ENCODE measurements around the gene CHIC2. TPM values are rescaled to one million over a fixed set of nuclear protein-coding genes. Genes with fewer than 3 reads are reported as not detected.

The CHIC2 gene
- total RNA-seq, 1 experiment from 2014 or later: 11.0 TPM

DNA sequence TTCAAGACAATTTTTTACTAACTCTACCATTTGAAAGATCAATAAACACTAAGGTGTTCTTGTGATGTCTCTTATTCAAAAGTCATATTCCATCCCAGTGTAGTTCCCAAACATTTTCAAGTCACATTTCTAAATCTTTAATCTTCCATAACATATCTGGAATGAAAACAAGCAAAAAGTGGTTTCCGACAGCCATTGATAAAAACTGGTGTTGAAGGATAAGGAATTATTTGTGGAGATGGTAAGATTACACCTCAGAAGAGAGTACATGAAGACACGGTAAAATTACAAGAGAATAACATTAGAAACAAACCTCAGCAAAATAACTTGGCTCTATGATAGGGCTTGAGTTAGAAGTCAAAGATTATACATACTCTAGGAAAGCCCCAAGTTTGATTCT, 4.3 kb downstream of the CHIC2 start:
- no peaks in the 10 kb centered on the region for H3K9me3 Mint-ChIP-seq
- H3K36me3 Mint-ChIP-seq: no peaks in the 10 kb centered on the region
- H3K27ac Mint-ChIP-seq: peak overlapping the region; percentile 17
- no peak overlapping the region for H3K4me3 Mint-ChIP-seq
- CTCF ChIA-PET: no interaction called here
- ATAC-seq (no peak), DNase-seq (ENCODE audit: low spot score) (no peak)
- TF ChIP-seq, protein P1, sequence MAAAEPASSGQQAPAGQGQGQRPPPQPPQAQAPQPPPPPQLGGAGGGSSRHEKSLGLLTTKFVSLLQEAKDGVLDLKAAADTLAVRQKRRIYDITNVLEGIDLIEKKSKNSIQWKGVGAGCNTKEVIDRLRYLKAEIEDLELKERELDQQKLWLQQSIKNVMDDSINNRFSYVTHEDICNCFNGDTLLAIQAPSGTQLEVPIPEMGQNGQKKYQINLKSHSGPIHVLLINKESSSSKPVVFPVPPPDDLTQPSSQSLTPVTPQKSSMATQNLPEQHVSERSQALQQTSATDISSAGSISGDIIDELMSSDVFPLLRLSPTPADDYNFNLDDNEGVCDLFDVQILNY (CRISPR knock-in tag; IDR thresholded peaks at IDR 0.05): no peak
- no peak for TF ChIP-seq SOX15 (CRISPR knock-in tag; IDR thresholded peaks at IDR 0.05)
- TF ChIP-seq, protein P2, sequence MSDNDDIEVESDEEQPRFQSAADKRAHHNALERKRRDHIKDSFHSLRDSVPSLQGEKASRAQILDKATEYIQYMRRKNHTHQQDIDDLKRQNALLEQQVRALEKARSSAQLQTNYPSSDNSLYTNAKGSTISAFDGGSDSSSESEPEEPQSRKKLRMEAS (CRISPR knock-in tag; IDR thresholded peaks at IDR 0.05): no peak
- no peak for TF ChIP-seq FOXP1 (CRISPR knock-in tag; IDR thresholded peaks at IDR 0.05; ENCODE audit: borderline replicate concordance)
- no peak for TF ChIP-seq ZNF396 (CRISPR knock-in tag; IDR thresholded peaks at IDR 0.05; ENCODE audit: borderline replicate concordance)
- TF ChIP-seq ELF4 (CRISPR knock-in tag; IDR thresholded peaks at IDR 0.05; ENCODE audit: low read depth): no peak
- no peak for TF ChIP-seq IRF2 (CRISPR knock-in tag; IDR thresholded peaks at IDR 0.05; ENCODE audit: borderline replicate concordance, low read depth)
- no peaks in the 10 kb centered on the region; the same call in 1 of the 2 replicates for H3K27me3 Mint-ChIP-seq (ENCODE audit: low read depth)
- POLR2A ChIA-PET: no interaction called here
- peaks cover 42% of the 10 kb centered on the region for H3K4me1 Mint-ChIP-seq

DNA sequence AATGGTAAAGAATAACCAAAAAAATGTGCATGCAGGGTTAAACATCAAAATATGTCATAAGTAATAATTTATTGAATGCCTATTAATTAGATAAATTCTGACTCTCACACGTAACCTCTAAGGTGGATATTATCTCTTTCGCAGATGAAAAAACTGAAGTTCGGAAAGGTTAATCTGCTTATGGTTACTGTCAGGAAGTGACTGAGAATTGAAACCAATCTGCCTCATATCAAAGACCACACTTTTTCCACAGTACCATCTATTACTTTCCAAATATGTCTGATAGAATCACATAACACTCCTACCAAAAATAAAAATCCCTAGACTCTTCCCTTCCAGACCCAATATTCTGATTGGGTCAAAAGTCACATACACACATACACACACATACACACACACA, 6.2 kb downstream of the CHIC2 start:
- no peak overlapping the region for H3K4me3 Mint-ChIP-seq
- no peaks in the 10 kb centered on the region for H3K27me3 Mint-ChIP-seq (ENCODE audit: low read depth)
- ChIA-PET POLR2A (interaction anchor here (0.6 to 0.7 kb wide), 2 partner anchors 98 to 373 kb away, joined by 4 to 5 read pairs; no protein-coding TSS in a partner anchor), CTCF (no interaction called here)
- ATAC-seq (no peak), DNase-seq (ENCODE audit: low spot score) (no peak)
- peaks cover 36% of the 10 kb centered on the region for H3K4me1 Mint-ChIP-seq
- H3K27ac Mint-ChIP-seq: no peak overlapping the region
- H3K9me3 Mint-ChIP-seq: no peaks in the 10 kb centered on the region
- no peaks in the 10 kb centered on the region for H3K36me3 Mint-ChIP-seq
- TF ChIP-seq RORB (CRISPR knock-in tag; IDR thresholded peaks at IDR 0.05): no peak
- TF ChIP-seq NR2C2 (CRISPR knock-in tag; IDR thresholded peaks at IDR 0.05): no peak
- no peak for TF ChIP-seq ETV6 (CRISPR knock-in tag; IDR thresholded peaks at IDR 0.05)
- TF ChIP-seq, protein P2 (CRISPR knock-in tag; IDR thresholded peaks at IDR 0.05): no peak
- no peak for TF ChIP-seq ATF1 (CRISPR knock-in tag; IDR thresholded peaks at IDR 0.05)
- TF ChIP-seq, protein P3, sequence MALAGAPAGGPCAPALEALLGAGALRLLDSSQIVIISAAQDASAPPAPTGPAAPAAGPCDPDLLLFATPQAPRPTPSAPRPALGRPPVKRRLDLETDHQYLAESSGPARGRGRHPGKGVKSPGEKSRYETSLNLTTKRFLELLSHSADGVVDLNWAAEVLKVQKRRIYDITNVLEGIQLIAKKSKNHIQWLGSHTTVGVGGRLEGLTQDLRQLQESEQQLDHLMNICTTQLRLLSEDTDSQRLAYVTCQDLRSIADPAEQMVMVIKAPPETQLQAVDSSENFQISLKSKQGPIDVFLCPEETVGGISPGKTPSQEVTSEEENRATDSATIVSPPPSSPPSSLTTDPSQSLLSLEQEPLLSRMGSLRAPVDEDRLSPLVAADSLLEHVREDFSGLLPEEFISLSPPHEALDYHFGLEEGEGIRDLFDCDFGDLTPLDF (CRISPR knock-in tag; IDR thresholded peaks at IDR 0.05): no peak
- TF ChIP-seq, protein P4, sequence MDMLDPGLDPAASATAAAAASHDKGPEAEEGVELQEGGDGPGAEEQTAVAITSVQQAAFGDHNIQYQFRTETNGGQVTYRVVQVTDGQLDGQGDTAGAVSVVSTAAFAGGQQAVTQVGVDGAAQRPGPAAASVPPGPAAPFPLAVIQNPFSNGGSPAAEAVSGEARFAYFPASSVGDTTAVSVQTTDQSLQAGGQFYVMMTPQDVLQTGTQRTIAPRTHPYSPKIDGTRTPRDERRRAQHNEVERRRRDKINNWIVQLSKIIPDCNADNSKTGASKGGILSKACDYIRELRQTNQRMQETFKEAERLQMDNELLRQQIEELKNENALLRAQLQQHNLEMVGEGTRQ (CRISPR knock-in tag; IDR thresholded peaks at IDR 0.05): no peak
- TF ChIP-seq ZNF396 (CRISPR knock-in tag; IDR thresholded peaks at IDR 0.05; ENCODE audit: borderline replicate concordance): no peak
- no peak for TF ChIP-seq ZNF532 (CRISPR knock-in tag; IDR thresholded peaks at IDR 0.05; ENCODE audit: borderline replicate concordance)
- no peak for TF ChIP-seq MXD4 (CRISPR knock-in tag; IDR thresholded peaks at IDR 0.05; ENCODE audit: borderline replicate concordance)
- TF ChIP-seq ZBTB43 (CRISPR knock-in tag; IDR thresholded peaks at IDR 0.05): no peak
- TF ChIP-seq JAZF1 (CRISPR knock-in tag; IDR thresholded peaks at IDR 0.05): no peak
- TF ChIP-seq CBFB (CRISPR knock-in tag; IDR thresholded peaks at IDR 0.05; ENCODE audit: low read depth): no peak
- TF ChIP-seq GABPB1 (CRISPR knock-in tag; IDR thresholded peaks at IDR 0.05): no peak
- TF ChIP-seq, protein P5, sequence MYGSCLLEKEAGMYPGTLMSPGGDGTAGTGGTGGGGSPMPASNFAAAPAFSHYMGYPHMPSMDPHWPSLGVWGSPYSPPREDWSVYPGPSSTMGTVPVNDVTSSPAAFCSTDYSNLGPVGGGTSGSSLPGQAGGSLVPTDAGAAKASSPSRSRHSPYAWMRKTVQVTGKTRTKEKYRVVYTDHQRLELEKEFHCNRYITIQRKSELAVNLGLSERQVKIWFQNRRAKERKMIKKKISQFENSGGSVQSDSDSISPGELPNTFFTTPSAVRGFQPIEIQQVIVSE (CRISPR knock-in tag; IDR thresholded peaks at IDR 0.05; ENCODE audit: borderline replicate concordance): no peak
- TF ChIP-seq, protein P6, sequence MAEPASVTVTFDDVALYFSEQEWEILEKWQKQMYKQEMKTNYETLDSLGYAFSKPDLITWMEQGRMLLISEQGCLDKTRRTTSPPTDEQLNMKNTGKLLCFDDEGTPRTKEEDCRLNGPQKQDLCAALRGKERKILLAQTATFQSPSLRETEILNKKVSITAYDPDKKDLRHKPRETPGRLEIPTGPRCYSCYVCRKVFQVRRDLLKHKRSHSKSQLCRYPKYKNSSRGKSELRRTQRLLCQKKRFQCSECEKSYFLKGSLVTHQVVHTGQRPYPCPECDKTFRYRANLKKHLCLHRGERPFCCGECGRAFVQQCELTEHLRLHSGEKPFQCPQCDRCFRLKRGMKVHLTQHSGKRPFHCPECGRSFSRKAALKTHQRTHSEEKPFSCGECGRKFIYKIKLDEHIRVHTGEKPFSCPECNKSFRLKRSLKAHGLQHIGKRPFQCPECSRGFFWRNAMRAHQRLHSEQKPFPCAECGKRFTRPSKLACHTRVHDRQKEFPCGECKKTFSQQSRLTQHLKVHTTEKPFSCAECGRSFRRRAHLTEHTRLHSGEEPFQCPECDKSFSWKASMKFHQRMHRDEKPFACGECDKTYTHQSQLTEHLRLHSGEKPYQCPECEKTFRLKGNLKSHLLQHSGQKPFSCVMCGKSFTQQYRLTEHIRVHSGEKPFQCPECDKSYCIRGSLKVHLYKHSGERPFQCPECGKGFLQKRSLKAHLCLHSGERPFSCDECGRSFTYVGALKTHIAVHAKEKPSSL (CRISPR knock-in tag; conservative IDR thresholded peaks at IDR 0.05): no peak

Data from WTC11 (cell line).